ENCODE data around the gene ZBED2.
A peak's percentile ranks its signal among the peaks of the same experiment; 100 is the strongest.
"Not testable (repeated sequence)": the region's sequence is repeated elsewhere in the genome, so short reads cannot be mapped to it uniquely, and the experiment has no call there.

Gene ZBED2, protein sequence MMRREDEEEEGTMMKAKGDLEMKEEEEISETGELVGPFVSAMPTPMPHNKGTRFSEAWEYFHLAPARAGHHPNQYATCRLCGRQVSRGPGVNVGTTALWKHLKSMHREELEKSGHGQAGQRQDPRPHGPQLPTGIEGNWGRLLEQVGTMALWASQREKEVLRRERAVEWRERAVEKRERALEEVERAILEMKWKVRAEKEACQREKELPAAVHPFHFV

DNA sequence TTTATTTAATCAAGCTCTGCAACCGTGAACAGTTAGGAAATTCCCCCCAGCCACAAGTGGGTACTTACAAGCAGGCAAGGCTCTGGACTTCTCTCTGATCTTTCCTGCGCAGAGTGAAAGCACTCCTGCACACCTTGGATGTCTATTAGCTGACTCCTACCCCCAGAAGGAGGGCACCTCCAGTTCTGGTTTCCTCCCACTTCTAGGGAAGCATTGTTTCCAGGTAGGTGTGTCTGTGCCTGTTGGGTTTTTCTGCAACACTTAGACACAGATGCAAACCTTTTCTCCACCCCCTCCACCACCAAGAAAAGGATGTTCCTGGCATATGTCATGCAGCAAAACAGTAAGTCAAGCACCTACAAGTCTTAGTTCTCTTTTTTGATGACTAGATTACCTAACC, at the start of gene ZBED2:
Gene ZBED2 (minus strand): TSS at position 115 of the 400 bp plus-strand sequence. CDS start 1,145 bp downstream, outside the sequence.
- DNase-seq (ENCODE audit: low spot score): no peak

DNA sequence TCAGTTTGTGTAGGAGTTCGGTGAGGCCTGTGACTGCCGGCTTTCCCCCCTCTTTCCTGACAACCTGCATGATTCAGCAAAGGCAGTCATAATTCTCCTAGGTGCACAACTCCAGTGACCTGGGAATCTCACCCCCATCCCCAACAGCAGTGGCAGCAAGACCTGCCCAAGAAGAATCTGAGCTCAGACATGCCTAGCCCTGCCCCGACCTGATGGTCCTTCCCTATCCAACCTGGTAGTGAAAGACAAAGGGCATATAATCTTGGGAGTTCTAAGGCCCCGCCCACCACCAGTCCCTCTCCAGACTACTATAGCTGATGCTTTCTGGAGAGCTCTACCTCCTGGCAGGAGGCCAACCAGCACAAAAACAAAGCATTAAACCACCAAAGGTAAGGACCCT, 44.2 kb upstream of the ZBED2 start:
- no peak for DNase-seq (ENCODE audit: low spot score)

DNA sequence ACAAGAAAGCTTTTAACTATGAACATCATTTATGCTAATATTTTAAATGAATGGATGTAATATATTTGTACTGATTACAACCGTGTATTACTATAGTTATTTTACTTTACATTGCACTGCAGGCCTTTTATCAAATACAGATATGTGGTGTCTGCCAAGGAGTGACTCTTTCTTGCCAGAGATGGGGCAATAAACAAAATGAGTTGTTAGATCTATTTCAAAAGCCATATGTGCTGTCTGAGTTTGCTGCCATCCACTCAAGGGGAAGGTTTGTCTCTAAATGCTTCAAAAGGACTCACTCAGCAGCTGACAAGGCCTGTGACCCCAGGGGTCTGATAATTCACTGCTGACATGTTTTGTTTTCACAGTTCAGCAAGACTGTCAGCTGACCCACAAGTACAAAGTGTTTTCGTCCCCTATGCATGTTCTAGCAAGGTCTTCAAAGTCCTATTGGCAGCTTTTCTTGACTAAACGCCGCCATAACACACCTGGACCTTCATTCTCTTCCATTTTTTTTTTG, 41.3 kb upstream of the ZBED2 start:
- DNase-seq (ENCODE audit: low spot score): no peak

DNA sequence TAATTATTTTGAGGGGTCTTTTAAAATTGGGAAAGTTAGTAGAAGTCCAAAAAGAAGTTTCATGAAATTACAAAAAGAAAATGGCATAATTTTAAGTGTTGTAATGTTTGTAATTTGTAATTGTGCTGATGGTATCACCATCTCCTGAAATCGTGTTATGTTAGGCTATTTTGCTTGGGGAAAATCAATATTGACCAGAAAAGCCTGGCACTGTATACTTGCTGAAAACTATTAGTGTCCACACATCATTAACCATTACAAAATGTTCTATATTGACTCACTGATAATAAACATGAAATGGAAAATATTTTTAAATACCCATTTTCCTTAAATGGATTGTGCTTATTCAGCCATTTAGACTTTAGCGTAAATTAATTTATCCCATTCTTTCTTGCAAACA, 40.3 kb upstream of the ZBED2 start:
- no peak for DNase-seq (ENCODE audit: low spot score)

DNA sequence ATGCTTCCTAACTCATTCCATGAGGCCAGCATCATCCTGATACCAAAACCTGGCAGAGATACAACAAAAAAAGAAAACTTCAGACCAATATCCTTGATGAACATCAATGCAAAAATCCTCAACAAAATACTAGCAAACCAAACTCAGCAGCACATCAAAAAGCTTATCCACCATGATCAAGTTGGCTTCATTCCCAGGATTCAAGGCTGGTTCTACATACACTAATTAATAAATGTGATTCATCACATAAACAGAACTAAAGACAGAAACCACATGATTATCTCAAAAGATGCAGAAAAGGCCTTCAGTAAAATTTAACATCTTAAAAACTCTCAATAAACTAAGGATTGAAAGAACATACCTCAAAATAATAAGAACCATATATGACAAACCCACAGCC, 35.5 kb upstream of the ZBED2 start:
- DNase-seq (ENCODE audit: low spot score): not testable (repeated sequence)

DNA sequence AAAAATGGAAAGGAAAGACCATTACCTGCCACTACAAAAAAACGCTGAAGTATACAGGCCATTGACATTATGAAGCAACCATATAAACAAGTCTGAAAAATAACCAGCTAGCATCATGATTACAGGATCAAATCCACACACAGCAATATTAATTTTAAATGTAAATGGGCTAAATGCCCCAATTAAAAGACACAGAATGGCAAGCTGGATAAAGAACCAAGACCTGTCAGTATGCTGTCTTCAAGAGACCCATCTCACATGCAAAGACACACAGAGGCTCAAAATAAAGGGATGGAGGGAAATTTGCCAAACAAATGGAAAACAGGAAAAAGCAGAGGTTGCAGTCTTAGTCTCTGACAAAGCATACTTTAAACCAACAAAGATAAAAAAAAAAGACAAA, 33.9 kb upstream of the ZBED2 start:
- not testable (repeated sequence) for DNase-seq (ENCODE audit: low spot score)

DNA sequence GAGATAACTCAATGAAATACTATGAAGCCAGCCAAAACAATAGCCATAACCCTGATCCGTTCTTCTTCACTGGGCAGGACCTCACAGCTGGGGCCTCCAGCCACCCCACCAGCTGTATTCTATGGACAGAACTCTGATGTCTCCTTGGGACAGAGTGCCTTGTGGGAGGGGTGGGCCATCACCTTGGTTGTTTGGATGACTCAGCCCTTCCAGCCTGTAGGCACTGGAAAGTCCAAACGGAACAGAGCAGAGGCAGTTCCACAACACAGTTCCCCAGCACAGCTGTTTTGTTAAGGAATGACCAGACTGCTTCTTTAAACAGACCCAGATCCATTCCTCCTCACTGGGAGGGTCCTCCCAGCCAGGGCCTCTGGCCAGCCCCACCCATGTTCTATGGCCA, 31.9 kb upstream of the ZBED2 start:
- DNase-seq (ENCODE audit: low spot score): no peak

DNA sequence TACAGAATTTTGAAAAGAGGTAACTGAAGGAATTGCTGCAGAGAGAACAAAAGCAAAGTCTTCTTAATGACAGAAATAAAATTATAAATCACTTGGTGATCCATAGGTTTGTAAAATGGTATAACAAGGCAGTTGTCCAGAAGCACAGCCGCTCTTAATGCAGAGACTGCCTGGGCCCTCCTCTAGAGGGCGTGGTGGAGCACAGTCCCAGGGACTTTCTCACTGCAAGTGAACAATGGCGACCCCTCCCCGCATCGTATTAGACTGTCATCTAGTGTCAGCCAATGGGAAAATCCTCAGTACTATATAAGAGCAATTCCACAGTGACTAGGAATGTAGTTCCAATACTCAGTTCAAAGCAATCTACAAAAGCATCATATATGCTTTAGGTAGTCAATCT, 26.4 kb upstream of the ZBED2 start:
- peak; percentile 74 for DNase-seq (ENCODE audit: low spot score)

DNA sequence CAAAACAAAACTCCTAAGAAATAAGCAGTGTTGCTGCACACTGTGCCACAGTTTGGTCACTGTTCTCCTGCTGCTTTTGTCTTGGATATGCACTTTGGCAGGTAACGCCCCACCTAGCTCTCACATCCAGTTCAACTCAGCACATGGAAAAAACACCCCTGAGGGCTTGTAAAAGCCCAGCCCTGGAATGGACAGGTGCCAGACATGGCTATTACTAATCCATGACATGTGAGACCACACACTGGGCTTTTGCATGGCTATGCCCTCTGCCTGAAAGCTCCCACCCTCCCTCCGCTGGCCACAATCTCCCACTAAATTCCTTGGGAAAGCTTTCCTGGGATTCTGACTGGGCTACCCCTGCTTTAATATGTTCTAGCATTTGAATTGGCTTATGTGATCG, 24.7 kb upstream of the ZBED2 start:
- DNase-seq (ENCODE audit: low spot score): no peak

DNA sequence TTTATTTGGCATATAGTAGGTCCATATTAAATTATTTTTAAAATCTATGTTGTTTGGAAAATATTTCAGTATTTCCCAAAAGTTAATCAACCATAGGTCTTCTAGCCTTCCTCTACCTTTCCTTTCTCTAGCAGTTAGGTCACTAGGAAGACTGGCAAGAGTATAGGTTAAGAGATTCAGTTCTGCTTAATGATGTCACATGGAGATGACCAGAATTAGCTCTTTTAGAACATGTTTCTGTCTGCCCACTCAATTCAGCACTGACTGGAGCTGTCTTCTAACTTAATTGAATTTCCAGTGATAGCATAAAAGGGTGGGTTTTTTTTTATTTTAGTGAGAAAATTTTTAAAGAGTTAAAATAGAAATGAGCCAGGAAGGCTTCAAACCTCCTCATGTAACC, 23.8 kb upstream of the ZBED2 start:
- no peak for DNase-seq (ENCODE audit: low spot score)

DNA sequence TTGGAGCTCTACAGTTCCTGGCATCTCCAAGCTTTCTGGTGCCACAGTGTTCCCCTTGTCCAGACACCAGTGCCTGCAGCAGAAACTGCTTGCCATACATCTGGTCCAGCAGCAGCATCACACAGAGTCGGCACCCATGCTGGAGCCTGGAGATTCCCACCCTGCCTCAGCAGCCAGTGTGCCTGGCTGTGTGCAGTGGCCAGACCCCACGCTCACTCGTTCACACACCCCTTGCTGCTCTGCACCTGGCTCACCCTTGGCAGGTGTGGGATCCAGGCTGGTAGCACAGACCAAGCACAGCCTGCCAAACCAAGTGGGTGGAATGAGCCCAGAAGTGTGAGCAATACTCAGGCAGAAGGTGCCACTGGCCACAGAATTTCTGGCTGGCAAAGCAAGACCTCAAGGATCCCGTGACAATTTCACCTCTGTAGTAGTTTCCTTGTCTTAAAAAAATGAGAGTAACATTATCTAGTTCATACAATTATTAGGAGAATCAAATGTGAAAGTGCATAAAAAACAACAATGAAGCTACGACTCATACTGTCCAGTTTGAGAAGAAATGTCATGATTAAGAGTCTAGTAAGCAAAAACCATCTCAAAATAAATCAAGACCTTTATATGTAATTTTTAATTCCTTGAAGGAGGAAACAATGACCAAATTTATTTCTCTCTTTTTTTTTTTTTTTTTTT, 22.9 kb upstream of the ZBED2 start:
- no peak for DNase-seq (ENCODE audit: low spot score)

DNA sequence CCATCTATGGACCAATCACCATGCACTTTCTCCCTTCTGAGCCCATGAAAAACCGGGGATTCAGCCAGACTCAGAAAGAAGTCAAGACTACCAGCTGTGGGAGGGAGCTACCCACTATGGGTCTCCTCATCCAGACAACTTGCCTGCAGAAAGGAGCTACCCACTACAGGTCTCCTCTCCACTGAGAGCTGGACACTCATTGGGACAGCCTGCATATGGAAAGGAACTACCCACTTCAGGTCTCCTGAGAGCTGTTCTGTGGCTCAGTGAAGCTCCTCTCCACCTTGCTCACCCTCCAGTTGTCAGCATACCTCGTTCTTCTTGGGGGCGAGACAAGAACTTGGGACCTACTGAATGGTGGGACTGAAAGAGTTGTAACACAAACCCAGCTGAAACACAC, 22.3 kb upstream of the ZBED2 start:
- DNase-seq (ENCODE audit: low spot score): no peak

DNA sequence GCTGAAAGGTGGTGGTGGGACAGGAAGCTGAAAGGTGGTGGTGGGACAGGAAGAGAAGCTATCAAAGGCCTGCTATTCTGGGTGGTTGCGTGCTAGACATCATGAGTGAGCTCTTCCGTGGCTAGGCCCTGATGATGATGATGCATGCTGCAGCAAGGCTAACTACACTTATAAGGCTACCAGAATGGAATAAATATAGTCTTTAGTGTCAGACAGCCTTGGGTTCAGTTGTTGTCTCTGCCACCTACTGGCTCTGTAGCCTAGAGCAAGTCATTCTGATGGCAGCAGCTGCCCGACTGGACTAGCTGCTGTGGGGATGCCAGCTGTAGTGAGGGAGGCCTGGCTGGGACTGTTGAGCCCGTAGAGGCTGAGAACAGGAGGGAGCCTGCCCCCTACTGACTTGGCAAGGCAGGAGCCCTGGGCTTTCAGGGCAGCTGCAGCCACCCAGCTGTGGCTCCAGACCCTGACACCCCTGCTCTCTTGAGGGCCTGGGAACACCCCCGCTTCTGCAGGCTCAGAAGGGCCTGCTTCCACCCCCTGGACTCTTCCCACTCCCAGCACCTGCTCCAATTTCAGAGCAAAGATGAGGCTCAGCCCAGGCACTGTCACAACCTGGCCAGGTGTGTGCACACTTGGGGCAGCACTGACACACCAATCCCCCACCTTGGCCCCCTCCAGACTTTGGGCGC, 21.4 kb upstream of the ZBED2 start:
- no peak for DNase-seq (ENCODE audit: low spot score)

DNA sequence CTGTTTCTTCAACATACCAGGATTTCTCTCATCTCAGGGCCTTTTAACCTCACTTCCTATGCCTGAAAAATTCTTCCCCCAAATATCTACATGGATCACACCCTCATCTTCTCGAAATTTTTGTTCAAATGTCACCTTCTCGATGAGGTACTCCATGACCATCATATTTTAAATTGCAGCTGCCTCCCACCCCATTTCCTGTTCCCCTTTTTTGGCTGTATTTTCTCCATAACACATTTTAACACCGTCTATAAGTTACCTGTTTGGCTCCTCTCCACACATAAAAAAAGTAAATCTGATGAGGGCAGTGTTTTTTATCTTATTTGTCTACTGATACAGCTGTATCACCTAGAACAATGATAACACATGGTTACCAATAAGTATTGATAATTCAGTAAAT, 20.7 kb upstream of the ZBED2 start:
- DNase-seq (ENCODE audit: low spot score): no peak

DNA sequence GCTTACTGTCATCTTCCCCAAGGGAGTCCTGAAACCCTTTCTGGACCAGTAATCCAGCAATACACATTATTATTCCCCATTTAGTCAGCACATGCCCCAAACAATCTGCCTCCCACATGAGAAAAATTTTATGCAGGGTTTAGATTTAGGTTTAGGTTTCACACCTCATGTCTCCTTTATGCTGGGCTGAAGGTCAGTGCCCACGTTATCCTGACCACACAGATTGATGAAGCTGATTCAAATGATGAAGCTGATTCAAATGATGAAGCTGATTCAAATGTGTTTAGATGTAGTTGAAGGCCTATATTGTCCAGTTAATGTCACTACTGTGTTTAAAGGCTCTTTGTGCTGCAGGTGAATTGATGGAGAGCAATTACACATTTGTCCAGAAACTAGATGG, 18.1 kb upstream of the ZBED2 start:
- DNase-seq (ENCODE audit: low spot score): no peak

DNA sequence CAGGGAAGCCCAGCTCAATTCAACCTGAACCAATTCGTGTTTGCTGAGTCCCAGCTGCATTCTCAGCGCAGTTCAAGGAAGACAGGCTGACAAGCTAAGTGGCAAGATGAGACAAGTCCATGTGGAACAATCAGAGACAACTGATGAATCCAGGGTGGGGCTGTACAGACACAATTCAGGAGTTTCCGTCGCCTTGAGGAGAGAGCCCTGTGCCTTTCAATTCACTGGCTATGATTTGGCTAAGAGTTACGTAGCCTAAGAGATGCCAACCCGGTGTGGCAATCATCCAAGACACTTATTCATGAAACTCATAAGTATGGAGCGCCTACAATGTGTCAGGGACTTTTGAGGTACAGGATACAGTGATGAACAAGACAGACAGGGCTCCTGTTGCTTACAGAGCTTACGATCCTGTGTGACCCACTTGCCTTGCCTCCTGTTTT, 15.5 kb upstream of the ZBED2 start:
- DNase-seq (ENCODE audit: low spot score): no peak

DNA sequence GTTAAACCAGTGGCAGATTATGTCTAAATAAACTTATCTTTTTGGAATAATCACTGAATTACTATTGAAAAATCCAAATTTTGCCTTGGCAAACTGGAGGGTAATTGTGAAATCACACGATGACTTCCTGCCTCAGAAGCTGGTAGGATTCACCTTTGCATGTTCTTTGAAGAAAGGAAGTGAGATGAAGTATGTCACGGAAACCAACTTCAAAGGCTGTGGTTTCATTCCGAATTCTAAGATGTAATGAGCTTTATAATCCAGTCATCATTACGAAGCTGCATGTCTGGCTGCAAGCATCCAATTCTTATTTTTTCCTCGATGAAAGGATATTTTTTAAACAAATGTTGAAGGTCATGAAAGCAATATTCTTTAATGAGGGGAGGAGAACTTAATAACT, 15.0 kb upstream of the ZBED2 start:
- DNase-seq (ENCODE audit: low spot score): no peak

DNA sequence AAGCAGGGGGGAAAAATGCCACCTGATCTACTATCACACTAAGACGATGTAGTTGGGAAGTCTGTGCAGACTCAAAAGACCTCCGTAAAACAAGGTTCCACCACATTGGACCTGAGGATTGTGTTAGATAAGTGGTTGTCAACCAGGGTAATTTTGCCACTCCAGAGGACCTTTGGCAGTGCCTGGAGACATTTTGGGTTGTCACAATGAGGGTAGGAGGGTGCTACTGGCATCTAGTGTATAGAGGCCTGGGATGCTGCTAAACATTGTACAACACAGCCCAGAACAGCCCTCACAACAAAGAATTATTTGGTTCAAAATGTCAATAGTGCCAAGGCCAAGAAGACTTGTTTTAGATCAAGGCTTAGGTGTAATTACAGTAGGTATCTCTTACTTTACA, 14.6 kb upstream of the ZBED2 start:
- no peak for DNase-seq (ENCODE audit: low spot score)

DNA sequence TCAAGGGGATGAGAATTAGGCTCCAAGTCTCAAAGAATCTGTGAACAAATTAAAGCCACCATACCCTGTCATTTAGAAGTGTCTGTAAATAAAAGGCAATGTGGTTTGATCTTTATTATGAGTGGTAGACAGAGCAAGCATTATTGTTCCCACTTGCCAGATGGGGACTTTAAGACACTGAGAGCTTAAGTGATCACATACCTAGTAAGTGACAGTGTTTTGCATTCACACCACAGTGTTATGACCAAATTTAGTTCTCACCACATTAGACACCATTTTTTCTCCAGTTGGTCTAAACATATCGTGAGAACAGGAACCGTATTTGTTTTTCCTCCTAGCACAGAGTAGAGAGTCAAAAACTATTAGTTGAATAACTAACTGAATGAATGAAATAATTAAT, 13.2 kb upstream of the ZBED2 start:
- no peak for DNase-seq (ENCODE audit: low spot score)

DNA sequence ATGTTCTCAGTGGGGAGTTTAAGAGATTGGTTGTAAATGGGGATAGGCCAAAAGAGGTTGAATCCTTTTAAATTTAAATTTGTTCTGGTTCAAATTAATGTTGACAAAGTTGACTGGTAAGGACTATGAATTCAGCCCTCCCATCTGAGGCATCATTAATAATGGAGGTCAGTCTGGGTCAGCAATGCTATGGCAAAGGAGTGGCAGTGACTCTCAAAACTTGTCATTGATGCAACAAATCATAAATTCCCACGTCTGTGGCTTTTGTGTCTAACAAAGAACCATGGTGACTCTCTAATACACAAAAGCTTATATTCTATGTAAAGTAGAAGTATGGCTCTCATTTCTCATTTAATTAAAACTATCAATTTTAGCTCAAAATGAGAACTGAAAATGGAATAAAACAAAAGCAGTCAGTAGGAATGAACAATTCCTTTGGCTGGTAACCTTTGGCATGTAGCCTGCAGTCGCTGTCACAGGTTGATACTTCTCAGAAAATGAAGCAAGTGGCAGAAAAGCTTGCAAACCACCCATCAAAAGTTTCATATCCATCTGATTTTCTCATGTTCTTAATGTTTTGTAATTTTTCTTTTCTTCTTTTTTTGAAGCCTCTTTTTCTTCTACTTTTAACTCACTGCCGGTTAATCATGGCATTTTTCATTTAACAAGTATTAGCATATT, 12.2 kb upstream of the ZBED2 start:
- no peak for DNase-seq (ENCODE audit: low spot score)

DNA sequence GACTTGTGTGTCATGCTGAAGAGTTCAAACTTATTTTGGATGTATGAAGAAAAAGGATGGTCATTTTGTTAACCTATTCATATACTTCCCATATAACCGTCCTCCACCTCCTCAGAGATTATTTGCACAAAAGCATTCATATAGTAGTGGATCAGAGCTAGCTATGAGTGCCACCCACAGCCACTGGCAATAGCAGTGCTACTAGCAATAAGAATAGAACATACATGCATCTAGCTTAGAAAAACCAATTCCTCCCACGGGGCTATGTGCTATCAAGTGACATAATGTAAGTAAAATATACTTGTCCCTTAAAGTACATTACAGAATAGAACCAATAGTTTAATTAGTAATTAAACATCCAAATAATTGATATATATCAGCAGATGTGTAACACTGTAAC, 10.3 kb upstream of the ZBED2 start:
- DNase-seq (ENCODE audit: low spot score): no peak

DNA sequence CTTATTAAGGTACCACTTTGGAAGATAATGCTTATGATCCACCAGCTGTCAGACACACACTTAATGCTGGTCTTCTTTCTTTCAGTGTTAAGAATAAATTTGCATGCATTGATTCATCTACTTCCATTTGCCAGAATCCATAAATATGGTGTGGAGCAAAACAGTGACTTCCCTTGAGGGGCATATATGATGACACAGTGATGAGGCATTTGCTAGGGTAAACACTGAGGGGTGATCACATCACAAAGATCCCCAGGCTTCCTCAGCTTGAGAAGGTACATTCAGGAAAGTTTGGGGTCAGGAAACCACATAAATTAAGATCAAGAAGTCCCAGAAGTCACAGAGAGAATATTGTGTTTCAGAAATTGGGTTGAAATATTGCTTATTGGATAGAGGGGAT, 9.9 kb upstream of the ZBED2 start:
- DNase-seq (ENCODE audit: low spot score): no peak

DNA sequence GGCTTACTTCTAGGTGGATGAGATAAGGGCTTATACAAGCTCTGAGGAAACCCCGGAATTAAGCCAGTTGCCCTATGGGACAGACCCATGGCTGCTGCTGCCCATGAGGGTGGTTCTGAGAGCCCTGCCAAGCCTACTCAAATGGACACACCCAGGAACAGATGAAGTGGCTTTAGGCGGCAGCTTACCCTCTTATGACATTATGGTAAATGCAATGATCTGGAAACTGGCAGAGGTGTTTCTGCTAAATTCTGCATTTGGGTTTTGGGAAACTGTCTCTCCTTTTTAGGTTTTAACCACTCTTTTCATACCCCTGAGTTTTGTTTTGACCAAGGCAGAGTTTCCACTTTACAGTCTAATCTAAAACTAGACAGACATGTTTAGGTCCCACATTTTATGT, 9.0 kb upstream of the ZBED2 start:
- DNase-seq (ENCODE audit: low spot score): no peak
